Effector memory CD8-positive, alpha-beta T cell (primary cell): Measurements from ENCODE around the gene TOMM6.
"Not testable (repeated sequence)": the region's sequence is repeated elsewhere in the genome, so short reads cannot be mapped to it uniquely, and the experiment has no call there.

ENCODE experiments used
- ATAC-seq: fragments of 150-1000 bp; cut with Tn5 transposase; replicated peaks from 2 replicates; pipeline ENCODE4 v1.10.0; 2021; ENCODE audit warnings: mild to moderate bottlenecking, moderate library complexity
- DNase-seq, 3 experiments: peaks; one replicate each; pipeline ENCODE4 v3.0.0; 2021
- H3K27ac Mint-ChIP-seq, 2 donors: one replicate each; pipeline ENCODE4 v1.8.0; 2022; ENCODE audit warnings: mild to moderate bottlenecking in 2 of 2, mixed read lengths in 2 of 2, moderate library complexity in 2 of 2
- H3K27me3 Mint-ChIP-seq, 2 donors: one replicate each; pipeline ENCODE4 v1.8.0; 2022; ENCODE audit warnings: mixed read lengths in 2 of 2
- H3K36me3 Mint-ChIP-seq: one replicate; pipeline ENCODE4 v1.8.0; 2022; ENCODE audit warnings: mild to moderate bottlenecking, moderate library complexity, mixed read lengths; ENCODE audit not compliant: insufficient read depth
- H3K4me1 Mint-ChIP-seq, 2 donors: one replicate each; pipeline ENCODE4 v1.8.0; 2022; ENCODE audit warnings: low read depth in 2 of 2, mixed read lengths in 2 of 2
- H3K4me3 Mint-ChIP-seq, 2 donors: one replicate each; pipeline ENCODE4 v1.8.0; 2022; ENCODE audit warnings: mild to moderate bottlenecking in 2 of 2, mixed read lengths in 2 of 2, moderate library complexity in 2 of 2
- H3K9me3 Mint-ChIP-seq, 2 donors: one replicate each; pipeline ENCODE4 v1.8.0; 2022; ENCODE audit warnings: mixed read lengths in 2 of 2

TOMM6 gene

DNA sequence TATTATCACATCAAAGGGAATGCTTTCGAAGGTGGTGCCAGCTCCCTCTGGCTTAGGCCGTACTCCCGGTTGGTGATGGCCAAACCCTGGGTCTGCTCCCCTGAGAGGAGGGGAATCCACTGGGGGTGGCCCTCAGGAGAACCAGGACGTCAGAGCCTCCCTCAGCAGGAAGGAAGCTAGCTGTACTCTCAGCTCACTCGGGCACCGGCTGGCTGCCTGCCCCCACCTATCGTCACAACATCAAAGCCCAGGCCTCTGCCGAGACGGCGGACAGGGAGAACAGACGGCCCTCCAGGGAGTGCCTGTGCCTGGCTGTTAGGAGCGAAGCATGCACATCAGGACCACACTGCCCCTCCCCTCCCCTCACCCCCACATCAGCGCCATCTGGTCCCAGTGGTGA is 31.1 kb upstream of the TOMM6 start:
- ATAC-seq (no peak), DNase-seq (no peak)
- Mint-ChIP-seq H3K4me3 (no peak overlapping the region), H3K4me1 (no peaks in the 10 kb centered on the region), H3K27ac (no peak overlapping the region), H3K9me3 (no peaks in the 10 kb centered on the region), H3K36me3 (peaks cover 3% of the 10 kb centered on the region), H3K27me3 (peaks cover 0 to 39% of the 10 kb centered on the region in 2 donors)

DNA sequence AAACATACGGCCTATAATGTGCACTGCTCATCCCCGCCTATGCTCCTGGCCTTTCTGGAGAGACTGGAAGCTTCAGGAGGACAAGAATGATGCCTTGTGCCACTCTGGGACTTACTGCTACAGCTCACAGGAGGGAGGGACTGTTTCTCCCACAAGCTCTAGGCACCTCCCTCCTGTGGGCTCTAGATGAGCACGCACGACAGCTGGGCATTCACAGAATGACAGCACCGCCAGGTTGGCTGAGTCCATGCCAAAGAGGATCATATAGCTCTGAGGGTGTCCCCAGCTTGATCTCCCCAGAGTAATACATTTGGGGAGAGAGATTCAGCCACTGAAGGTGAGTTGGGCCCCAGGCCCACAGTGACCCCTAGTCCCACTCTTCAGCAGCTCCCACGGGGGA is 30.2 kb upstream of the TOMM6 start:
- Mint-ChIP-seq H3K27ac (no peak overlapping the region), H3K4me1 (no peaks in the 10 kb centered on the region), H3K36me3 (peaks cover 3% of the 10 kb centered on the region), H3K9me3 (no peaks in the 10 kb centered on the region), H3K4me3 (no peak overlapping the region), H3K27me3 (peaks cover 0 to 44% of the 10 kb centered on the region in 2 donors)
- no peak for ATAC-seq
- no peak for DNase-seq

DNA sequence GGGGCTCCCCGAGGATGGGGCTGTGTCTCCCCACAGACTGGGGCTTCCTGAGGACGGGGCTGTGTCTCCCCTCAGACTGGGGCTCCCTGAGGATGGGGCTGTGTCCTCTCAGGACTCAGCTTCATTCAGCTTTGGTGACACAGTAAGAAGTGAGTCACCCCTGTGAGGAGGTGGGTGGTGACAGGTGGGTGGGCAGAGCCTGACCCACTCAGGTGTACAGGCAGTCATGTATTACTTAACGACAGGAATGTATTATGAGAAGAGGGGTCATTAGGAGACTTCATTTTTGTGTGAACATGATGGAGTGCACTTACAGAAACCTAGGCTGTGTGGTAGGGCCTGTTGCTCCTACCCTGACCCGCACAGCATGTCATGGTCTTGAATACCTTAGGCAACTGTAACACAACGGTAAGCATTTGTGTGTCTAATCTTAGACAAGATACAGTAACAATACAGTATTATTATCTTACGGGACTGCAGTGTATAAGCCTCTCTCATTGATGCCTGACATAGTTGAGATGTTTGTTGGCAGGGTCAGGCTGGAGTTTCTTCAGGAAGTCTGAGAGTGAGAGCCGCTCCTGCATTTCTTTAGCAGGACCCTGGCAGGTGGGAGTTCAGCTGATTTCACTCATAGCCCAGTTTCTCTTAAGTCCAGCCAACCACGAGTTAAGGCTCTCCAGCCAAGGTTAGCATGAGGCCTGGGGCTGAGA is 29.4 kb upstream of the TOMM6 start:
- Mint-ChIP-seq H3K9me3 (no peaks in the 10 kb centered on the region), H3K27me3 (peaks cover 0 to 44% of the 10 kb centered on the region in 2 donors)

DNA sequence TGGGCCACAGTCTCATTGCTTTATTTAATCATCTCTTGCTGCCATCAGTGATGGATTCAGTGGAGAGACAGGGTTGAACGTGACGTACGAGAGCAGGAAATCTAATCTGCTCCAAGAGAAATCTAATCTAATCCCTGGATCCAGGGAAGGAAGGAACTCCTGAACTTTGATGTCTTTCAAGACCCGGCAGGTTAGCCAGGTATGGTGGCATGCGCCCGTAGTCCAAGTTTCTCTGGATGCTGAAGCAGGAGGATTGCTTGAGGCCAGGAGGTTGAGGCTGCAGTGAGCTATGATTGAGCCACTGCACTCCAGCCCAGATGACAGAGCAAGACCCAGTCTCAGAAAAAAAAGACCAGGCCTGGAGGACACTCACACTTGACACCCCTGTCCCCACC is 28.9 kb upstream of the TOMM6 start:
- ATAC-seq: no peak
- DNase-seq: no peak
- H3K4me1 Mint-ChIP-seq: no peaks in the 10 kb centered on the region
- peaks cover 0 to 38% of the 10 kb centered on the region in 2 donors for H3K27me3 Mint-ChIP-seq
- H3K9me3 Mint-ChIP-seq: no peaks in the 10 kb centered on the region
- H3K27ac Mint-ChIP-seq: no peak overlapping the region
- H3K4me3 Mint-ChIP-seq: no peak overlapping the region
- peaks cover 3% of the 10 kb centered on the region for H3K36me3 Mint-ChIP-seq

More for the DNA sequence above, 29.4 kb upstream of the TOMM6 start:
- Mint-ChIP-seq H3K36me3 (peaks cover 3% of the 10 kb centered on the region), H3K4me3 (no peak overlapping the region), H3K27ac (no peak overlapping the region), H3K4me1 (no peaks in the 10 kb centered on the region)
- no peak for DNase-seq
- no peak for ATAC-seq

DNA sequence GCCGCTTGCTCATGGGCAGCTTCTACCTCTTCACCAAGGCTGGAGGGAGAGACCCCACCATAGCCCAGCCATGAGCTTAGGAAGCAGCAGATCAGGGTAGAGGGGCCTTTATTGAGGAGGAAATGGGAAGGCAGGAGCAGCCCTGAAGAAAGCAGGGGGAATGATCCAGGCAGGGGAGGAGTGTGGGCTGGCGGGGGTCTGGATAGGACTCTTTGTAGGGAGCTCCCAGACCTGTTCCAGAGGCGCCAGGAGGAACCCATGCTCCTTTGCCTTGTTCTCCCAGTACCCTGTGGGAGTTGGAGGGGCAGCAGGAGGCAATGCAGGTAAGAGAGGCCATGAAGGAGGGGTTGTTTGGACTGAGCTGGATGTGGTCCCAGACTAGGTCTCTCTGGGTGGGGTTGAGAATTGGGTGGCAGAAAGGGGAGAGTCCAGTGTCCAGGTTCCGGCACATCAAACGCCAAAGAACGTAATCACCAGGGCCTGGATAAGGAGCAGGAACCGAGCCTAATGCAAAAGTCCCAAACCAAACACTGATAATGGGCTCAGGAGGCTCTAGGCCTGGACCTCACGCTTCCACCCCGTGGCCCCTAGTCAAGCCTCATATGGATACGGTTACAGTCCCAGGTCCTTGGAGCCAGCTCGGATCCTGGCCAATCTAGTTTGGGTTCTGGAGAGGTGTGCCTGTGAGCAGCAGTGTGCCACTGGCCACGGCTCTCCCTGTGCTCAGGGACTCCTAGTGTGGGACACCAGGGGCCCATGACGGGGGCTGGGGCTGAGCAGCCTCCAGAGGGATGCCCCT is 28.2 kb upstream of the TOMM6 start:
- Mint-ChIP-seq H3K27me3 (peaks cover 0 to 32% of the 10 kb centered on the region in 2 donors), H3K4me3 (no peak overlapping the region), H3K36me3 (peaks cover 3% of the 10 kb centered on the region), H3K9me3 (no peaks in the 10 kb centered on the region), H3K27ac (no peak overlapping the region), H3K4me1 (no peaks in the 10 kb centered on the region)
- no peak for ATAC-seq
- no peak for DNase-seq

DNA sequence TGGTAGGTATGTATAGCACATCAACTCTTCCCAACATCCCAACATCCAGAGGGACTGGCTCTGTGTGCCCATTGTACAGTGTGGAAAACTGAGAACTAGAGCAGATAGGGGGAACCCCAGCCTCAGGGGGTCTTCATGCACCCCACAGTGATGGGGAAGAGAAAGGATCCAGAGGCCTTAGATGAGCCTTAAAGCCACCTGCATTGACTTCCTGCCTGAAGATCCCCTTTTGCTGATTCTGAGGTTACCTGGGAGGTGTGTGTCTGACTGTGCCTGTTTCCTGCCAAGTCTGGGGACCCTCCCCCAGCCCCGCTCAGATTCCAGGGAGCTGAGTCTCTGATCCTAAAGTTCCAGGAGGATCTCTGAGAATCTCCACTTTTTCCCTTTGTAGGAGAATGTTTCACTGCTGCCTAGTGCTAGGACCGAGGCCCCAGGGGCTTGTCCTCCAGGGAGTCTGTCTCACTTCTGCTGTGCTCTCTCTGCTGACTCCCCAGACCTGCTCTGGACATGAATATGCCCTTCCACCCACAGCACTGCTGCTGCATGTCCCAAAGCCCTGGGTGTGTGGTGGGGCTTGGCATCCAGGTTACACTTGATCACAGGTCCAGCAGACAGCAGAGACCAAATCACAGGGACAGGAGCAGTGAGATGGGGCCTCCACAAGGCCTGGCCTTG is 27.5 kb upstream of the TOMM6 start:
- Mint-ChIP-seq H3K4me1 (no peaks in the 10 kb centered on the region), H3K4me3 (no peak overlapping the region)
- ATAC-seq: no peak

DNA sequence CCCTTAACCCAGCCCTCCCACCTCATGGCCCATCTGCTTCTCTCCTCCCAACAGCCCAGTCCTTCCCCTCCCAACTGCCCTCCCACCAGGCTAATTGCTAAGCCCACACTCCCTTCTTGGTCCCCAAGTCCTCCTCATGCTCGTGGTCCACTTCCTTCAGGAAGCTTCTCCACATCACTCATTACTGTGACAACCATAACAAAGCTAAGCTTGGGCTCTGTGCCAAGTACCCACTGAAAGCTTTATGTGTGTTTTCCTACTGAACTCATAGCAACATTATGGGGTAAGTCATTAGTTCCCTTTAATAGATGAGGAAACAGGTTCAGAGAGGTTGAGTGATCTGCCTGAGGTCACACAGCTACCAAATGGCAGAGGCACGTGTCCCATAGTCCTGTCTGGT is 24.0 kb upstream of the TOMM6 start:
- no peak for DNase-seq
- no peak overlapping the region for H3K27ac Mint-ChIP-seq

More for the DNA sequence above, 27.5 kb upstream of the TOMM6 start:
- DNase-seq: no peak
- Mint-ChIP-seq H3K27me3 (peaks cover 0 to 24% of the 10 kb centered on the region in 2 donors), H3K36me3 (peaks cover 3% of the 10 kb centered on the region), H3K27ac (no peak overlapping the region), H3K9me3 (no peaks in the 10 kb centered on the region)

DNA sequence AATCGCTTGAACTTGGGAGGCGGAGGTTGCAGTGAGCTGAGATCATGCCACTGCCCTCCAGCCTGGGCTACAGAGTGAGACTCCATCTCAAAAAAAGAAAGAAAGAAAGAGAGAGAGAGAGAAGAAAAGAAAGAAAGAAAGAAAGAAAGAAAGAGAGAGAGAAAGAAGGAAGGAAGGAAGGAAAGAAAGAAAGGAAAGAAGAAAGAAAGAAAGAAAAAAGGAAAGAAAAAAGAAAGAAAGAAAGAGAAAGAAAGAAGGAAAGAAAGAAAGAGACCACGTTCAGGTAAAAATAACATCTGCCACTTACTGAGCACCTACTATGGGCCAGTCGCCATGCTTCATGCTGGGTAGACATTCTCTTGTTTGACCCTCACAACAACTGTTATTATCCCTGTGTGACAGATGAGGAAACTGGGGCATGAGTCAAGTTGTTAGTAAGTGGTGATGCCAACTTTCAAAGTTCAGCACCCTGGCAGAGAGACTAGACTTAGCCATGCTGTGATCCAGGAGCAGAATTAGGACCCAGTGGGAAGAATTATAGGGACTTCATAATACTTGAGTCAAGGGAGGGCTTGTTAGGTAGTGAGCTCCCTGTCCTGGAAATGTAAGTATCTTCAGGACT is 21.3 kb upstream of the TOMM6 start:
- not testable (repeated sequence) for ATAC-seq, H3K4me1 Mint-ChIP-seq, DNase-seq, H3K36me3 Mint-ChIP-seq, H3K27me3 Mint-ChIP-seq, H3K4me3 Mint-ChIP-seq, H3K9me3 Mint-ChIP-seq
- H3K27ac Mint-ChIP-seq: peak overlapping the region in 1 of 2 donors; percentile 61

More for the DNA sequence above, 24.0 kb upstream of the TOMM6 start:
- Mint-ChIP-seq H3K27me3 (peaks cover 0 to 8% of the 10 kb centered on the region in 2 donors), H3K9me3 (no peaks in the 10 kb centered on the region), H3K36me3 (peaks cover 3% of the 10 kb centered on the region), H3K4me1 (peaks cover 0 to 2% of the 10 kb centered on the region in 2 donors), H3K4me3 (no peak overlapping the region)
- ATAC-seq: no peak

DNA sequence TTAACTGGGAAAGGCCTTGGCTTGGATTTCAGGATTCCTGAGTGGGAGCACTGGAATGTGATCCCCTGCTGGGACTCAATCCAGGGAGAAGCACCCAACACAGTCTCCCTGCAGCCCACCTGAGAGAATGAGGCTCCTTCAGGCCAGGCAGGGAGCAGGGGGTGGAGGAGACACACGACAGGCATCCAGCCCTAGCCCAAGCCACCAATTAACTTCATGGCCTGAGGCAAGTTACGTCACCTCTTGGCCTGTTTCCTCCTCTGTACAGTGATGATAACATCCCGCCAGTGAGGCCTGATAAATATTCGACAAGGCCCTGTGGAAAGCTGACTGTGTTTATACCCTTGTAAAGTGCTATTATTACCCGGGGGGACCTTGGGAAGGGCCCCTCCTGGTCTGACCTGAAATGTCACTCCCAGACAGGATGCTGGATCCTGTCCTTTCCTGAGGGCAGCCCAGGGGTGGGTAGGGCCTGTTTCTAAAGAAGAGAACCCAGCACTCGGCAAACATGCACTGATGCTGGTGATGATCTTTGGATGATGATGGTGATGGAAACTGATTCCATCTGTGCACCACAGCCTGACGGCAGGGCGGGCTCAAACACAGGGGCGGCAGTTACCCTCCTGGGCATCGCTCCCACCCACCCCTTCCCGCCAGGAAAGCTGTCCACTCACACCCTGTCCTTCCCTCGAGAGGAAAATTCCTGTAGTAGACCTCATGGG is 20.2 kb upstream of the TOMM6 start:
- H3K4me1 Mint-ChIP-seq: peaks cover 0 to 2% of the 10 kb centered on the region in 2 donors
- ATAC-seq: no peak
- H3K27me3 Mint-ChIP-seq: no peaks in the 10 kb centered on the region
- H3K9me3 Mint-ChIP-seq: no peaks in the 10 kb centered on the region
- H3K27ac Mint-ChIP-seq: no peak overlapping the region
- no peak overlapping the region for H3K4me3 Mint-ChIP-seq
- no peak for DNase-seq
- peaks cover 5% of the 10 kb centered on the region for H3K36me3 Mint-ChIP-seq

DNA sequence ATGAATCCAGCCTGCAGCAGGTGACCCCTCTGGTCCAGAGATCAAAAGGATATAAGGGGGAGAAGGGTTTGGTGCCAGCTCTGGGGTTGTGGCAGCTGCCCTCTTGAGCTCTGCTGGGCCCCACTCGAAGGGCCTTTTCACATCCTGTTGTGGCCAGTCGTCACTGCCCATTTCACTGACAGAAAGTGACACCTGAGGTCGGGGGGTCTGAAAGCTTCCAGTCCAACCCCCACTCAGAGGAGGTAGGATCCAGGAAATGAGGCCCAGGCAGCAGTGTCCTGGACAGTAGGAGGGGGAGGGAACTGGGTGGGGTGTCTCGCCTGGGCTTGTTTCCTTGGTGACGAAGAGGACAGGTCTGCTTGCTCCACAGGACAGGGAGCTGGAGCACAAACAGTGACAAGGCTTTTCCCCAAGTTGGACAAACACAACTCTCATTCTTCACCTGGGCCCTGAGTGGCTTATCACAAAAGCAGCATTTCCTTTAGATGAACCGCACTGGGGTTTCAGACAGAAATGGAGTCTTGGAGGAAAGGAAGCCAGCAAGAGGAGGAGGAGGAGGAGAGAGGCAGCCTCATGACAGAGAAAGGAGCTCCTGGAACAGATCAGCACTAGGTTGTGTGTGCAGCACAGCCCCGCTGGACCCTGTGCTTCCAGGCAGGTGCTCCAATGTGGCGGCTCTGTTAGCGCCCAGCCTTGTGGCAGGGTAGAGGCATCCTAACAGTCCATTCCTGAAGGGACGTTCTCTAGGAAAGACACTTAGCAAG is 18.8 kb upstream of the TOMM6 start:
- ATAC-seq (no peak), DNase-seq (no peak)
- H3K36me3 Mint-ChIP-seq: peaks cover 8% of the 10 kb centered on the region
- peaks cover 0 to 2% of the 10 kb centered on the region in 2 donors for H3K4me1 Mint-ChIP-seq
- no peaks in the 10 kb centered on the region for H3K9me3 Mint-ChIP-seq
- H3K27me3 Mint-ChIP-seq: no peaks in the 10 kb centered on the region
- H3K27ac Mint-ChIP-seq: peak overlapping the region in 1 of 2 donors; percentile 32
- no peak overlapping the region for H3K4me3 Mint-ChIP-seq

DNA sequence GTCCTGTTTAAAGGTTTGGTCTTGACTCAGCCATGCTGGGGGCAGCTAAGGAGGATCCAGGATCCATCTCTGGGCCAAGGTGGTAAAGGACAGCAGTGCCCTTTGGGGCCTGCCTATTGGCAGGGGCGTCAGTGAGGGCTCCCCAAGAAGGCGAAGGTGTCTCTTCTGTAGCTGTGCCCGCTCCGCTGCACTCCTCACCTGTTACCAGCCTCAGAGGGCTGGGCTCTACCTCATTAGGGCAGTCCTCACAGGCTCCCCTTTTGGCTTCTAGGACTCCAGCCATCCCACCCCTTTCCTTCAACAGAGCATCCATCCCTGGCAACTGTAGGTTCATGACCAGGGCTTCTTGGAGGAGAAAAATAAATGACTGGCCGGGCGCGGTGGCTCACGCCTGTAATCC is 18.1 kb upstream of the TOMM6 start:
- Mint-ChIP-seq H3K4me3 (no peak overlapping the region), H3K4me1 (peaks cover 0 to 2% of the 10 kb centered on the region in 2 donors), H3K27ac (peak overlapping the region in 1 of 2 donors; percentile 32), H3K36me3 (peaks cover 8% of the 10 kb centered on the region), H3K9me3 (no peaks in the 10 kb centered on the region), H3K27me3 (no peaks in the 10 kb centered on the region)
- DNase-seq (no peak), ATAC-seq (no peak)

DNA sequence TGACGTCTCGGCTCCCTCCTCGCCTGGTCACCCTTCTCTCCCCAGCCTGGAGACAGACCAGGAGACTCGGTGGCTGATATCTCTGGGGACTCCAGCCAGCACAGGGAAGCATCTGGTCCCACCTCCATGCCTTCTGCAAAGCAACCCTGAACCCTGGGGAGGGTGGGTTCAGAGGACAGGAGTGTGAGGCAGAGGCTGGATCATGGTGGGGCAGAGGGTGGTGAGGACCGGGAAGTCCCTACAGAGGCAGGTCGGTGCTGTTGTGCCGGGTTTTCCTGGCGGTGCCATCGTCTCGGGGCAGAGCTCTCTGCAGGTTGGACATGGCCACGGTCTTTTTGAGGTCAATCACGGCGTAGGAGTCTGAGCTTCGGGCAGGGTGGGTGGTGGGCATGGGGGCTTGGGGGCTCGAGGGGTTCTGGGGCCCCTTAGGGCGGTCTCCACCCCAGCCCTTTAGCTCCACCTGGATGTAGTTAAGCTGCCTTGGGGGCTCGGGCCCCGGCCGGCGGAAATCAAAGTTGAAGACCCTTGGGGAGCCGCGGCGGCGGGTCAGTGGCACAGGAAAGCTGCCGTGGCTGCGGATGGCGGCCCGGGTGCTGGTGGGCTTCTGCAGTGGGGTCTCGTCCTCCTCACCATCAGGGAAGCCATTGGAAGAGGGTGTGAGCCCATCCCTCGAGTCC is 17.0 kb upstream of the TOMM6 start:
- Mint-ChIP-seq H3K36me3 (peaks cover 8% of the 10 kb centered on the region), H3K4me3 (no peak overlapping the region), H3K27ac (no peak overlapping the region), H3K27me3 (no peaks in the 10 kb centered on the region), H3K9me3 (no peaks in the 10 kb centered on the region), H3K4me1 (peaks cover 0 to 2% of the 10 kb centered on the region in 2 donors)
- ATAC-seq: no peak
- no peak for DNase-seq
